Measurements from ENCODE around the gene TBC1D3L.
"Not testable (repeated sequence)": the region's sequence is repeated elsewhere in the genome, so short reads cannot be mapped to it uniquely, and the experiment has no call there.

TBC1D3L gene

DNA sequence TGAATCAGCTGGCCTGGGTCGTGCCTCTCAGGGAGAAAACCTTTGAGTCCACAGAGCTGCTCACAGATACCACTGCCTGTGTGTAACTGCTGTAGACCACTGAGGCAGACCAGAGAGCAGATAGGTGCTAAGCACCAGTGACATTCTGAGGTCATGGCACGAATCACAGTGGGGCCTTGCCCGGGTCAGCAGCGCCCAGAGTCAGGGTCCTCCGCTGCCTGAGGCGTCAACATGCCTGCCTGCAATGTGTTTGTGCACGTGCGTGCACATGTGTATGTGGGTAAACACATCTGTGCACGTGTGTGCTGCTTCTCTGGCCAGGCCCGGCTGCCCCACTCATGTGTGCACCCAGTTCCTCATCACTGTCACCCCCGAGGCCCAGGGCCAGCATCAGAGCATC, at the start of gene TBC1D3L:
TBC1D3L (minus strand) TSS at position 101 of the 400 bp plus-strand sequence. CDS start 1,540 bp downstream, outside the sequence.
- DNase-seq = not testable (repeated sequence)

DNA sequence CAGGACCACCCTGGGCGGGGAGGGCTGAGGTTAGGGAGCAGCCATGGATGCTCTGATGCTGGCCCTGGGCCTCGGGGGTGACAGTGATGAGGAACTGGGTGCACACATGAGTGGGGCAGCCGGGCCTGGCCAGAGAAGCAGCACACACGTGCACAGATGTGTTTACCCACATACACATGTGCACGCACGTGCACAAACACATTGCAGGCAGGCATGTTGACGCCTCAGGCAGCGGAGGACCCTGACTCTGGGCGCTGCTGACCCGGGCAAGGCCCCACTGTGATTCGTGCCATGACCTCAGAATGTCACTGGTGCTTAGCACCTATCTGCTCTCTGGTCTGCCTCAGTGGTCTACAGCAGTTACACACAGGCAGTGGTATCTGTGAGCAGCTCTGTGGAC, 14.8 kb upstream of the TBC1D3L start, which contains the start of gene TBC1D3D:
TBC1D3D (plus strand) TSS at position 301 of the 400 bp plus-strand sequence. CDS start 1,585 bp downstream, outside the sequence.
- DNase-seq = not testable (repeated sequence)

Data from NCI-H524 (cell line).